ENCODE measurements around the gene GAB1. TPM values are rescaled to one million over a fixed set of nuclear protein-coding genes. Genes with fewer than 3 reads are reported as not detected.

The GAB1 gene
- total and polyA plus RNA-seq, 4 experiments from 2014 or later = 0.26 to 0.78 TPM; not detected in 2

DNA sequence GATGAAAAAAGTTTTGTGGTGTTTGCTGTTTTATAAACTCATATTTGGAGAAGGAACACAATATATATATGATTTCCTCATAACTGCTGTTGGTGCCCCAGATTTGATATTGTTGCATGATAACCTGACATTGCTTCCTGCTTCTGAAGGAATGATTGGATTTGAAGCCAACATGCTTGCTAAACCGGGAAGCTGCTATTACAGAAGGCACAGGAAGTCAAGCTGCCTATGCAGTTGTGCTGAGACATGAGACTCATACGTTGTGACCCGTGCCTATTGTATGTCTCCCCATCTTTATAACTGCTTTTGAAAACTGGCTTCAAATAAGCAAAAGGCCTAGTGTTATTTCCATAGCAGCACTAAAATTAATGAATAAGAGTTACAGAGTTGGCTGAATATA is 32.9 kb downstream of the GAB1 start:
- Mint-ChIP-seq H3K4me1 (no peaks in the 10 kb centered on the region), H3K36me3 (peaks cover 0 to 4% of the 10 kb centered on the region in 2 donors), H3K4me3 (no peak overlapping the region), H3K27ac (no peak overlapping the region), H3K9me3 (peaks cover 0 to 9% (median 3%) of the 10 kb centered on the region in 8 donors), H3K27me3 (peaks cover 5 to 6% of the 10 kb centered on the region in 2 donors)
- H3K9me3 ChIP-seq (ENCODE audit: control insufficient read depth in 1 of 2, low read length in 2 of 2) = no peaks in the 10 kb centered on the region
- ChIA-PET CTCF (ENCODE audit: partially characterized antibody) (no interaction called here), POLR2A (ENCODE audit: partially characterized antibody) (no interaction called here)
- intact Hi-C loops (cut with micrococcal nuclease) = no loop called here
- no peak overlapping the region for H3K4me3 ChIP-seq (ENCODE audit: low read length in 2 of 2)
- H3K36me3 ChIP-seq (ENCODE audit: insufficient read depth, low read length) = no peaks in the 10 kb centered on the region
- DNase-seq = no peak
- H3K27ac ChIP-seq (ENCODE audit: low read depth, low read length) = no peak overlapping the region
- H3K4me1 ChIP-seq (ENCODE audit: insufficient read depth, low read length) = no peaks in the 10 kb centered on the region
- H3K27me3 ChIP-seq (ENCODE audit: insufficient read depth, low read length) = no peaks in the 10 kb centered on the region

DNA sequence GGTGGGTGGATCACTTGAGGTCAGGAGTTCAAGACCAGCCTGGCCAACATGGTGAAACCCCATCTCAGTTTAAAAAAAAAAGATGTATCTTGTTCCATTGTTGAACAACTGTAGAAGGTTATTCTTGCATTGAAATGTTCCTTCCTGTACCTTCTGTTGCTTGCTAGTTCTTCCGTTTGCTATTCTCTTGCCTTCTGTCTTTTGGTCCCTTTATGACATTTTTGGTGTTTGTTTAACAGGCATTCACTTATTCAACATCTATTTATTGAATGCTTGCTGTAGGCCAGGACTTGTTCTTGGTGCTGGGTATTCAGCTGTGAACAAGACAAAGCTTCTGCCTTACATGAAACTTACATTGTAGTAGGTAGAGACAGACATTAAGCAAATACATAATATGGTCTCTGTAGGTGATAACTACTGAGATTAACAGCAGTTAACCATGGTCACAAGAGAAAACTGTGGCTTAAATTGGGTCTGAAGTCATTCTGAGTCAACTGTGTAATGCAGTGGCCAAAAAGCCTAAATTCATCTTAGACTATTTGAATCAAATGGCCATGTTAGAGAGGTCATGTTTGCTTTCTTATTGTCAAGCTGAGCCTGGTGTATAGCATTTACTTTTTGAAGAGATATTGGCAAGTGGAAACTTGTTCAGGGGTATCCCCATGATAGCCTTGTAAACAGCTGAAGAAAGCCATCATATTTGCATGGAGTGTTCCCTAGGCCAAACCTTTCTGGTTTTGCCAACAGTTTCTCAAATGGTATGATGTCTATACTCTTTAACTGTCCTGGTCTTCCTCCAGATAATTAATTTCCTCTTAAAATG is 35.6 kb downstream of the GAB1 start:
- no peak overlapping the region for H3K27ac ChIP-seq (ENCODE audit: low read depth, low read length)
- Mint-ChIP-seq H3K9me3 (peaks cover 0 to 9% (median 3%) of the 10 kb centered on the region in 8 donors), H3K36me3 (peaks cover 0 to 4% of the 10 kb centered on the region in 2 donors), H3K4me3 (no peak overlapping the region), H3K4me1 (peaks cover 0 to 1% (median 0%) of the 10 kb centered on the region in 4 donors), H3K27me3 (peaks cover 5 to 11% of the 10 kb centered on the region in 2 donors), H3K27ac (no peak overlapping the region)
- H3K27me3 ChIP-seq (ENCODE audit: insufficient read depth, low read length) = no peaks in the 10 kb centered on the region
- DNase-seq = no peak
- H3K36me3 ChIP-seq (ENCODE audit: insufficient read depth, low read length) = no peaks in the 10 kb centered on the region
- ChIA-PET POLR2A (ENCODE audit: partially characterized antibody) (no interaction called here), CTCF (ENCODE audit: partially characterized antibody) (no interaction called here)
- intact Hi-C loops (cut with micrococcal nuclease) = no loop called here
- H3K4me1 ChIP-seq (ENCODE audit: insufficient read depth, low read length) = no peaks in the 10 kb centered on the region
- H3K4me3 ChIP-seq (ENCODE audit: low read length in 2 of 2) = no peak overlapping the region
- no peaks in the 10 kb centered on the region for H3K9me3 ChIP-seq (ENCODE audit: control insufficient read depth in 1 of 2, low read length in 2 of 2)

DNA sequence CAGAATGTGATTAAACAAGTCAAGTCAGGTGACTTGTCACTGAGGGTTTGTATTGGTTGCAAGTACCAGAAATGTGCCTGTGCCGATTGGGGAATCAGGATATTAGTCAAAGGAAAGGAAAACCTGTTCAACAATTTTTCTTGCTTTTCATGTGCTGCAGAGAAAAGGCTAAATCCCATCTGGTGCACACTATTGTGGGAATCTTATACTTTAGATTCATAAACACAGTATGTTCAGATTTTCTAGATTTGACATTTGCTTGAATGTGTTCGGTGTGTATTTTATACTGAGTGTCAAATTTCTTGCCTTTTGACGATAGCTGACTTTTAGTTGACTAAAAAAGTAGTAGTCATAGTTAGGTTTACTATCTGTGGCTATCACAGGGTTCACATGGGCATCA is 37.6 kb downstream of the GAB1 start:
- H3K36me3 ChIP-seq (ENCODE audit: insufficient read depth, low read length) = no peaks in the 10 kb centered on the region
- H3K36me3 Mint-ChIP-seq = peaks cover 0 to 4% of the 10 kb centered on the region in 2 donors
- no peak overlapping the region for H3K4me3 Mint-ChIP-seq
- no peak overlapping the region for H3K27ac ChIP-seq (ENCODE audit: low read depth, low read length)
- H3K4me3 ChIP-seq (ENCODE audit: low read length in 2 of 2) = no peak overlapping the region
- ChIA-PET CTCF (ENCODE audit: partially characterized antibody) (no interaction called here), POLR2A (ENCODE audit: partially characterized antibody) (no interaction called here)
- peaks cover 0 to 9% (median 3%) of the 10 kb centered on the region in 8 donors for H3K9me3 Mint-ChIP-seq
- DNase-seq = no peak
- no peaks in the 10 kb centered on the region for H3K4me1 ChIP-seq (ENCODE audit: insufficient read depth, low read length)
- no peaks in the 10 kb centered on the region for H3K27me3 ChIP-seq (ENCODE audit: insufficient read depth, low read length)
- H3K4me1 Mint-ChIP-seq = peaks cover 0 to 1% (median 0%) of the 10 kb centered on the region in 4 donors
- intact Hi-C loops (cut with micrococcal nuclease) = no loop called here
- peaks cover 5 to 11% of the 10 kb centered on the region in 2 donors for H3K27me3 Mint-ChIP-seq
- H3K27ac Mint-ChIP-seq = no peak overlapping the region
- no peaks in the 10 kb centered on the region for H3K9me3 ChIP-seq (ENCODE audit: control insufficient read depth in 1 of 2, low read length in 2 of 2)

DNA sequence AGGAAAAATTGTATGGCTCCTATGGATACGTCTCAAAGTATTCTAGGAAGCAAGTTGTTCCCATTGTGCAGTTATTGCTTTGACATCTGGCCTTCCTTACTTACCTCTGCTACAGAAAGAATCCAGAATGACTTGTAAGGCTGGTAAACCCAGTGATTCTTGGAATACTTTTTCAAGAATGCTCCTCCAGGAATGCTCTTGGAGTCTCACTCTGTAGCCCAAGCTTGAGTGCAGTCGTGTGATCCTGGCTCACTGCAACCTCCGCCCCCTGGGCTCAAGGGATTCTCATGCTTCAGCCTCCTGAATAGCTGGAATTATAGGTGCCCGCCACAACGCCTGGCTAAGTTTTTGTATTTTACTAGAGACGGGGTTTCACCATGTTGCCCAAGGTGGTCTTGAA is 38.1 kb downstream of the GAB1 start:
- DNase-seq = no peak
- Histone ChIP-seq H3K27me3 (ENCODE audit: insufficient read depth, low read length) (no peaks in the 10 kb centered on the region), H3K9me3 (ENCODE audit: control insufficient read depth in 1 of 2, low read length in 2 of 2) (no peaks in the 10 kb centered on the region), H3K4me1 (ENCODE audit: insufficient read depth, low read length) (no peaks in the 10 kb centered on the region), H3K4me3 (ENCODE audit: low read length in 2 of 2) (no peak overlapping the region), H3K36me3 (ENCODE audit: insufficient read depth, low read length) (no peaks in the 10 kb centered on the region), H3K27ac (ENCODE audit: low read depth, low read length) (no peak overlapping the region)
- peaks cover 0 to 9% (median 3%) of the 10 kb centered on the region in 8 donors for H3K9me3 Mint-ChIP-seq
- peaks cover 0 to 1% (median 0%) of the 10 kb centered on the region in 4 donors for H3K4me1 Mint-ChIP-seq
- CTCF ChIA-PET (ENCODE audit: partially characterized antibody) = no interaction called here
- H3K27ac Mint-ChIP-seq = no peak overlapping the region
- H3K4me3 Mint-ChIP-seq = no peak overlapping the region
- peaks cover 0 to 4% of the 10 kb centered on the region in 2 donors for H3K36me3 Mint-ChIP-seq
- H3K27me3 Mint-ChIP-seq = peaks cover 5 to 11% of the 10 kb centered on the region in 2 donors
- POLR2A ChIA-PET (ENCODE audit: partially characterized antibody) = no interaction called here
- intact Hi-C loops (cut with micrococcal nuclease) = no loop called here

DNA sequence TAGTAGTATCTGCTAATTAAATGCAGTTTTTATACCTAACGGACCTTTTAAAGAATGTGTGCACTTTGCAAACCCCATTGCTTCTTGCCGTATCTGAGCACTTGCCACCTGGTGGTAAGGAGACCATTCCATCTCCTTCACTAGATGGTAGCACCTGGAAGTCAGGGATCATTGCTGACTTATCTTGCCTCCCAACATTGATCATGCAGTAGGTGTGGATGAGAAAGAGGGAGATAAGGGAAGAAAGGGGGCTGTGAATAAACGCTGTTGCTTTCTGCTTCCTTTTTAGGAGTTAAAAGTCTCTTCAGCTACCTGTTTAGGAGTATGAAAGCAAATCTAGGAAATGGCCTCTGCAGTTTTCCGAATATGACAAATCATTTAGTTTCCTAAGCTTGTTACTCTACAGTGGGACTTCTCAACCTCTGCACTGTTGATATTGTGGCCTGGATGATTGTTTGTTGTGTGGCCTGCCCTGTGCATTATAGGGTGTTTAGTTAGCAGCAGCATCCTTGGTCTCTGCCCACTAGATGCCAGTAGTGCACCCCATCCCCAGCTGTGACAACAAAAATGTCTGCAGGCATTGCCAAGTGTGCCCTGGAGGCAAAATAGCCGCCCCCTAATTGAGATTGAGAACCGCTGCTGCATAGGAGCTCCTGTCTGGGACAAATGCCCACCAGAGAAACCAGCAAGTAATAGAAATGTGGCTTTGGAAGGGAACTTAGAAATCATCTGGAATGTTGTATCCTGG is 38.8 kb downstream of the GAB1 start:
- intact Hi-C loops (cut with micrococcal nuclease) = no loop called here
- CTCF ChIA-PET (ENCODE audit: partially characterized antibody) = no interaction called here
- Mint-ChIP-seq H3K36me3 (peaks cover 0 to 4% of the 10 kb centered on the region in 2 donors), H3K4me3 (no peak overlapping the region), H3K27ac (peak overlapping the region in 1 of 7 donors; percentile 26), H3K4me1 (peaks cover 0 to 1% (median 0%) of the 10 kb centered on the region in 4 donors), H3K9me3 (peaks cover 0 to 9% (median 3%) of the 10 kb centered on the region in 8 donors), H3K27me3 (peaks cover 3 to 11% of the 10 kb centered on the region in 2 donors)
- no peaks in the 10 kb centered on the region for H3K27me3 ChIP-seq (ENCODE audit: insufficient read depth, low read length)
- DNase-seq = no peak
- H3K4me3 ChIP-seq (ENCODE audit: low read length in 2 of 2) = no peak overlapping the region
- POLR2A ChIA-PET (ENCODE audit: partially characterized antibody) = no interaction called here
- no peak overlapping the region for H3K27ac ChIP-seq (ENCODE audit: low read depth, low read length)
- no peaks in the 10 kb centered on the region for H3K9me3 ChIP-seq (ENCODE audit: control insufficient read depth in 1 of 2, low read length in 2 of 2)
- H3K36me3 ChIP-seq (ENCODE audit: insufficient read depth, low read length) = no peaks in the 10 kb centered on the region
- H3K4me1 ChIP-seq (ENCODE audit: insufficient read depth, low read length) = no peaks in the 10 kb centered on the region

DNA sequence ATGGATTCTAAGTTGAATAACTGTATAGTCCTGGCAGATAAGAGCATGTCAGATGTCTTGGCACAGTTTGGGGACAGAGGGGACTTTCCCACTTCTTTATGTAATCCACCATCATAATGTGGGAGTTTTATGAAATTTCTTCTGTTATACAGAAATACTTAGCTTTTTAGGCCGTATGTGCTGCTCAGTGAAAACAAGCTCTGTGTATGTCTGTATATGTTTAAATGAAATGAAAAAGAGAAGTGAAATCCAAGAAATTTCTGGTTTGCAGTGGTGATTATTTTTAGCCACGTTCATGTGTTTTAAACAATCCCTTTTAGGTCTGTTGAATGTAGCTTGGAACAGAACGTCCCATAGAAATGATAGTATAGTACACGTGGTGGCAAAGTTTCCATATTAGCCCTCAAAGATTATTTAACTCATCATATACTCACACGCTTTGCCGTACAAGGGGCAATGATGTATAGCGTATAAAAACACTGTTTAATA is 41.0 kb downstream of the GAB1 start:
- no peak overlapping the region for H3K27ac ChIP-seq (ENCODE audit: low read depth, low read length)

DNA sequence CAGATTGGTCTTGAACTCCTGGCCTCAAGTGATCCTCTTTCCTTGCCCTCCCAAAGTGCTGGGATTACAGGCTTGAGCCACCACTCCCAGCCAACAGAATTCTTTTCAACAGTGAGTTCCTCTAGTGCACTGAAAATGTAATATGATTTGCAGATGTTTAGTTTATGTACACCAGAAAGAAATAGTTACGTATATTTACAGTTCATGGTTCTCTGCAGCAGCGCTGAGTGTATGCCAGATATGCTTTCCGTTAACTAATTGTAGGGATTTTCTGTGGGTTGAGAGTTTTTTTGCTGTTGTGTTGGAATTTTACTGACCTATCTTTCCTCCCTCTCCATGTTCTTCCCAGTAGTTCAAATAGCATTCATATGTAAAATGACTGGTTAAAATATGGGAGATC is 44.0 kb downstream of the GAB1 start:
- Mint-ChIP-seq H3K4me1 (peaks cover 0 to 1% (median 0%) of the 10 kb centered on the region in 4 donors), H3K9me3 (no peaks in the 10 kb centered on the region), H3K27ac (no peak overlapping the region), H3K4me3 (no peak overlapping the region), H3K36me3 (no peaks in the 10 kb centered on the region), H3K27me3 (peaks cover 0 to 4% of the 10 kb centered on the region in 2 donors)
- no peaks in the 10 kb centered on the region for H3K27me3 ChIP-seq (ENCODE audit: insufficient read depth, low read length)
- H3K27ac ChIP-seq (ENCODE audit: low read depth, low read length) = no peak overlapping the region
- CTCF ChIA-PET (ENCODE audit: partially characterized antibody) = no interaction called here
- no peaks in the 10 kb centered on the region for H3K4me1 ChIP-seq (ENCODE audit: insufficient read depth, low read length)
- no peak for DNase-seq
- POLR2A ChIA-PET (ENCODE audit: partially characterized antibody) = no interaction called here
- no peaks in the 10 kb centered on the region for H3K9me3 ChIP-seq (ENCODE audit: control insufficient read depth in 1 of 2, low read length in 2 of 2)
- no peaks in the 10 kb centered on the region for H3K36me3 ChIP-seq (ENCODE audit: insufficient read depth, low read length)
- intact Hi-C loops (cut with micrococcal nuclease) = no loop called here
- no peak overlapping the region for H3K4me3 ChIP-seq (ENCODE audit: low read length in 2 of 2)

More for the DNA sequence above, 41.0 kb downstream of the GAB1 start:
- peak overlapping the region in 1 of 7 donors; percentile 10 for H3K27ac Mint-ChIP-seq
- no peaks in the 10 kb centered on the region for H3K9me3 Mint-ChIP-seq
- H3K4me3 Mint-ChIP-seq = no peak overlapping the region
- H3K36me3 Mint-ChIP-seq = no peaks in the 10 kb centered on the region
- Histone ChIP-seq H3K4me1 (ENCODE audit: insufficient read depth, low read length) (no peaks in the 10 kb centered on the region), H3K36me3 (ENCODE audit: insufficient read depth, low read length) (no peaks in the 10 kb centered on the region), H3K27me3 (ENCODE audit: insufficient read depth, low read length) (no peaks in the 10 kb centered on the region), H3K4me3 (ENCODE audit: low read length in 2 of 2) (no peak overlapping the region), H3K9me3 (ENCODE audit: control insufficient read depth in 1 of 2, low read length in 2 of 2) (no peaks in the 10 kb centered on the region)
- ChIA-PET POLR2A (ENCODE audit: partially characterized antibody) (no interaction called here), CTCF (ENCODE audit: partially characterized antibody) (interaction anchor here (1.6 kb wide), 1 partner anchor 7 kb away, joined by 5 read pairs; no protein-coding TSS in a partner anchor)
- H3K27me3 Mint-ChIP-seq = peaks cover 0 to 8% of the 10 kb centered on the region in 2 donors
- intact Hi-C loops (cut with micrococcal nuclease) = no loop called here
- H3K4me1 Mint-ChIP-seq = peaks cover 0 to 1% (median 0%) of the 10 kb centered on the region in 4 donors
- no peak for DNase-seq
